GM21381 (cell line): ENCODE measurements around the gene C1orf52.

Source experiments
- ATAC-seq: cut with Tn5 transposase; IDR thresholded peaks from one replicate; pipeline ENCODE4 v1.9.1; 2021; ENCODE audit warnings: mild to moderate bottlenecking, moderate library complexity; ENCODE audit not compliant: unreplicated experiment

The C1orf52 gene

GRCh38 chr1:85237613-85238012 is 21.8 kb downstream of the C1orf52 start:
- no peak for ATAC-seq

- ATAC-seq, result no peak
Measured at GRCh38 chr1:85230305-85230977, 29.0 kb downstream of the C1orf52 start.

GRCh38 chr1:85229574-85230097 is 29.8 kb downstream of the C1orf52 start:
- no peak for ATAC-seq

- no peak for ATAC-seq
Measured at GRCh38 chr1:85228972-85229371, 30.5 kb downstream of the C1orf52 start.

GRCh38 chr1:85225624-85226380 is 33.7 kb downstream of the C1orf52 start:
- ATAC-seq, result no peak

- no peak for ATAC-seq
Measured at GRCh38 chr1:85224734-85225623, 34.5 kb downstream of the C1orf52 start.

- ATAC-seq, result no peak
Measured at GRCh38 chr1:85224295-85224694, 35.2 kb downstream of the C1orf52 start.

GRCh38 chr1:85223334-85223733 is 36.1 kb downstream of the C1orf52 start:
- no peak for ATAC-seq

- no peak for ATAC-seq
Measured at GRCh38 chr1:85220756-85221201, 38.7 kb downstream of the C1orf52 start.

- ATAC-seq, result no peak
Measured at GRCh38 chr1:85219853-85220610, 39.4 kb downstream of the C1orf52 start.

GRCh38 chr1:85216697-85217096 is 42.8 kb downstream of the C1orf52 start:
- no peak for ATAC-seq

- ATAC-seq, result no peak
Measured at GRCh38 chr1:85214654-85215053, 44.8 kb downstream of the C1orf52 start.

GRCh38 chr1:85208488-85208887 is 51.0 kb downstream of the C1orf52 start:
- no peak for ATAC-seq

GRCh38 chr1:85203573-85204171 is 55.8 kb downstream of the C1orf52 start:
- no peak for ATAC-seq

- ATAC-seq, result no peak
Measured at GRCh38 chr1:85202864-85203255, 56.6 kb downstream of the C1orf52 start.

- no peak for ATAC-seq
Measured at GRCh38 chr1:85202092-85202863, 57.2 kb downstream of the C1orf52 start.

- peak; percentile 48 for ATAC-seq
Measured at GRCh38 chr1:85201340-85202091, 57.9 kb downstream of the C1orf52 start.
